Keratinocyte (primary cell): ENCODE results near the gene SLPI.

ENCODE experiments used
- EZH2 ChIP-seq: IDR thresholded peaks from one replicate; pipeline ENCODE4 v1.6.1; 2012; ENCODE audit warnings: inconsistent platforms, mild to moderate bottlenecking, low read length, moderate library complexity
- TF ChIP-seq, protein P1 (sequence below), 3 experiments: IDR thresholded peaks in 1 of 3; conservative IDR thresholded peaks in 1 of 3; optimal IDR thresholded peaks in 1 of 3; 2 replicates in 2 of 3; 3 replicates in 1 of 3; pipeline versions ENCODE3 to v1.5.1; 2011; ENCODE audit warnings: low read length in 3 of 3, mild to moderate bottlenecking in 3 of 3, moderate library complexity in 2 of 3, control low read depth in 1 of 3, inconsistent platforms in 1 of 3; ENCODE audit not compliant: insufficient read depth in 2 of 3; ENCODE audit errors: extremely low read depth in 1 of 3

DNA sequence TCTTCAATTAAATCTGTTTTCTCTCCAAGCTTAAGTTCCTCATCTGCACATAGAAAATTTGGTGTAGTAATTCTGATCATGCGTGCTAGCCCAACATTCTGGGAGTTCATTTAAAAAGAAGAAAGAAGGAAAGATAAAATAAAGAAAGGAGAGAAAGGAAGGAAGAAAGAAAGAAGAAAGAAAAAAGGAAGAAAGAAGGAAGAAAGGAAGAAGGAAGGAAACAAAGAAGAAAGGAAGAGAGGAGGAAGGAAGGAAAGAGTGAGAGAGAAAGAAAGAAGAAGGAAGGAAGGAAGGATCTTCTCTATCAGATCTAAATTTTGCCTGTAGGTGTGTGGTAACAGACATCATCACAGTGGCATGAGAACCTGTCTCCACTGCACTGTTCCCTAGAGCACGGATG lies 16.2 kb downstream of the SLPI start:
- TF ChIP-seq, protein P1, sequence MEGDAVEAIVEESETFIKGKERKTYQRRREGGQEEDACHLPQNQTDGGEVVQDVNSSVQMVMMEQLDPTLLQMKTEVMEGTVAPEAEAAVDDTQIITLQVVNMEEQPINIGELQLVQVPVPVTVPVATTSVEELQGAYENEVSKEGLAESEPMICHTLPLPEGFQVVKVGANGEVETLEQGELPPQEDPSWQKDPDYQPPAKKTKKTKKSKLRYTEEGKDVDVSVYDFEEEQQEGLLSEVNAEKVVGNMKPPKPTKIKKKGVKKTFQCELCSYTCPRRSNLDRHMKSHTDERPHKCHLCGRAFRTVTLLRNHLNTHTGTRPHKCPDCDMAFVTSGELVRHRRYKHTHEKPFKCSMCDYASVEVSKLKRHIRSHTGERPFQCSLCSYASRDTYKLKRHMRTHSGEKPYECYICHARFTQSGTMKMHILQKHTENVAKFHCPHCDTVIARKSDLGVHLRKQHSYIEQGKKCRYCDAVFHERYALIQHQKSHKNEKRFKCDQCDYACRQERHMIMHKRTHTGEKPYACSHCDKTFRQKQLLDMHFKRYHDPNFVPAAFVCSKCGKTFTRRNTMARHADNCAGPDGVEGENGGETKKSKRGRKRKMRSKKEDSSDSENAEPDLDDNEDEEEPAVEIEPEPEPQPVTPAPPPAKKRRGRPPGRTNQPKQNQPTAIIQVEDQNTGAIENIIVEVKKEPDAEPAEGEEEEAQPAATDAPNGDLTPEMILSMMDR (optimal IDR thresholded peaks at IDR 0.05 in 1 of 3, IDR thresholded peaks at IDR 0.05 in 1 of 3, conservative IDR thresholded peaks at IDR 0.05 in 1 of 3; ENCODE audit: extremely low read depth in 1 of 3, insufficient read depth in 2 of 3, low read length in 3 of 3): no peak
- TF ChIP-seq EZH2: no peak
